HG02610 (cell line): ENCODE data around the gene OR2V2.

ENCODE experiments used
- ATAC-seq: cut with Tn5 transposase; IDR thresholded peaks from one replicate; pipeline ENCODE4 v1.9.1; 2021; ENCODE audit warnings: mild to moderate bottlenecking, moderate library complexity; ENCODE audit not compliant: unreplicated experiment

Gene OR2V2

DNA sequence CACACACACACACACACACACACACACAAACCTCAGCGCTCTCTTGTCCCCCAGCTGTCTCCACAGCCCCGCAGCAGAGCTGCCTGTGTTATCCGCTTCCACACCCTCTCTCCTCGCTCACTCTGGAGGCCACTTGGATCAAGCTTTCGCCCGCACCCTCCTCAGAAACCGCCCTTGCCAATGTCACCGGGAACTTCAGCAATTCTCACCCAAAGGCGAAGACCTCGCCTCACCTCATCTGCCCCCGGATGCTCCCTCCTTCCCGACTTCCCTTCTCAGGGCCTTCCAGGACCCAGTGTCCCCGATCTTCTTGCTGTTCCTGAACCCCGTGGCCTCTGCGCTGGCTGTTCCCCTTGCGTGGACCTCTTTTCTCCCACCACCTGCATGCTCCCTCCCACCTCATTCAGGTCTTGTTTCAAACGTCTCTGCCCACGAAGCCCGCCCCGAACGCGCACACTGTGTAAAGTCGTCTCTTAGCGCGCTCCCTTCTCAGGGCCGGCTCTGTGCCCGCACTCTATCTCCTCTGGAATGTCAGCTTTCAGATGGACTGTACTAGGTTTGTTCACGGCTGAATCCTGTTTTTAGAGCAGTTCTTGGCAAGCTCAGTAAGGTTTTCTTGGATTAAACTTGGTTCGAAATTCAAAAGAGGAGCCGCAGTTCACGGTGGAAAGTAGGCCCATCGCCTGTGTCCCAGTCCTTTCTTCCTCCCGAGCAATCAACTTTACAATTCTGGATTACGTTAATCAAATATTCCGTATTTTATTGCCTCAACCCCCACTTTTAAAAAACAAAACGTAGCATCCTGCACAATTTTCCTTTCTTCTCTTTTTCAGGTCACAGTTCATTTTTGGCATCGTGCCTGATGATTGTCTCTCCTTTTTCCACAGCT lies 58.6 kb downstream of the OR2V2 start:
- ATAC-seq = no peak

DNA sequence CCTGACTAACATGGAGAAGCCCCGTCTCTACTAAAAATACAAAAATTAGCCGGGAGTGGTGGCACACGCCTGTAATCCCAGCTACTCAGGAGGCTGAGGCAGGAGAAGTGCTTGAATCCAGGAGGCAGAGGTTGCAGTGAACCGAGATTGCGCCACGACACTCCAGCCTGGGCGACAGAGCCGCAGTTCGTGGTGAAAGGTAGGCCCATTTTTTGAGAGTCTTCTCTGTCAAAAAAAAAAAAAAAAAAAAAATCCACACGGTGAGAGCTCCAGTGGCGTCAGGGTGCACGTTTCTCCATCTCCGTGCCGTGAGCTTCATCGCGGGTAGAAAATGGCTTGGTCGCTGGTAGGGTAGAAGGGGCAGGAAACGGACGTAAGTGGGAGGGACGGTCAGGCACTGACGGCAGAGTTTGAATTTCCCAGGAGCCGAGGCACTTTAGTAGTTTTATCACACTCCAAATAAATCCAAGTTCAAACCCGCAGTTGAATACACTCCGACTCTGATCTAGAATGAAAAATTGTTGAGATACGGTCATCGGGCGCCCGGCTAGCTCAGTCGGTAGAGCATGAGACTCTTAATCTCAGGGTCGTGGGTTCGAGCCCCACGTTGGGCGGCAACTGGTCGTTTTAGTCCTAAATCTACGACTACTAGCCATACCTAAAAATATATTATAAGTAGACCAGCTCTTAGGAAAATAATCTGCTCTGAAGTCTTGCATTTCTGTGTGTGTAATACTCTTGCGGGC lies 60.0 kb downstream of the OR2V2 start:
- no peak for ATAC-seq

DNA sequence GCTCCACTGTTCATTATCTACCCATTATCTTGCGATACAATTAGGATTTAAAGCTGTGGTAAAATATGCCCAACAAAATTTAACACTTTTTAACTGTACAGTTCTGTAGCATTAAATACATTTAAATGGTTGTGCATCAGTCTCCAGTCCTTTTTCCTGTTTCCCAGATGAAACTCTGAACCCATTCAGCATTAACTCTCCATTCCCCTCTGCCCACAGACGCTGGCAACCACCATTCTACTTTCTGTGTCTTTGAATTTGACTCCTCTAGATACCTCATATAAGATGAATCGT lies 60.5 kb downstream of the OR2V2 start:
- ATAC-seq = no peak
